NCI-H526 (cell line): ENCODE data around the gene ADAT1.
"Not testable (repeated sequence)": the region's sequence is repeated elsewhere in the genome, so short reads cannot be mapped to it uniquely, and the experiment has no call there.

Experiments
- DNase-seq, 2 experiments: peaks; one replicate each; lab custom pipeline; 2025; lab: John Stamatoyannopoulos, UW

Gene ADAT1

DNA sequence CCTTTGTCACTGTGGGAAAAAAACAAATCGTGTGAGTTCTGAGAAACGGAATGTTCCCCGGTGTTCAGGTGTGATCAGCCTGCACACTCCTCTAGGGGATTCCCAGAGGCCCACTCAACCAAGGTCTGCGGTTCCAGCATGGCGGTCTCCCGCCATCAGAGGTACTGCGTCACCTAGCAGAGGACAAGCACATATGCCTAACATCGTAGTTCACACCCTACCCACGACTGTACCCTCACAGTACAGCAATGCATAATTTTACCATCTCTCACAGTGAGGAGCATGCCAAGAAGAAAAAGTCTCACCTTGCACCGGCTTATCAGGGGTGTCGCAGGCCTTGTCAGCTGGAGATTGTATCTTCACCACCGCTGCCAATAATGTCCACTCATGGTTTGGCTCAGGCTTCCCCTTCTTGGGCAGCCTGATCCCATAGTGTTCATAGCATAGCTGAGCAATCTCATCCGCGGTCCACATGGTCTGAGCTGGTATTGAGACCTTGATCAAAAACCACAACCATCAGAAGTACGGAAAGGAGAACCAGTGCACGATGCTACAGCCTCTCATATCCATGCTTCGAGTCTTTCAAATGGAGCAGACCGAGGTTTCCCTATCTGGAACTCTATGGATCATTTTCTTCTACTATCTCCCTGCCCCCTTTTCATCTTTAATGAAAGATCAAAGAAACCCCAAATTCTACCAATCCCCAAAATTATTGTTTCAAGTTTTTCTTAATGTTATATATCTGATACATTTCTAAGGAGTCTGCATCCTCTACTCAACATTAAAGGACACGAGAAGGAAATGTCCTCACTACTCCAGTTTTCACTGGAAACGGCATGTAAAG, 2.5 kb downstream of the ADAT1 start:
- no peak for DNase-seq

DNA sequence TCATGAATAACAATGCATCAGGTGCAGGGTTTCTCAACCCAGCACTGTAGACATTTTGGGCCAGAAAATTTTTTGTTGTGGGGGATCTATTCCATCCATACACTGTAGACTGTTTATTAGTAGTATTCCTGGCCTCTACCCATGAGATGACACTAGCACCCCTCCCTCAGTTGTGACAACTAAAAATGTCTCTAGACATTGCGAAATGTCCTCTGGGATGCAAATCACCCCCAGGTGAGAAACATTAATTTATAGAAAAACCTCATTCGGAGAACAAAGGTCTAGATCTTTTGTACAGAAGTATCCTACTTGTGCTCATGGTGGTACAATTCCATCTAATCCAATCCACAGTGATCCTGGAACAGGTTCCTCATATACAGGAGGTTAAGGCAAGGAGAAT, 4.3 kb downstream of the ADAT1 start:
- no peak for DNase-seq

DNA sequence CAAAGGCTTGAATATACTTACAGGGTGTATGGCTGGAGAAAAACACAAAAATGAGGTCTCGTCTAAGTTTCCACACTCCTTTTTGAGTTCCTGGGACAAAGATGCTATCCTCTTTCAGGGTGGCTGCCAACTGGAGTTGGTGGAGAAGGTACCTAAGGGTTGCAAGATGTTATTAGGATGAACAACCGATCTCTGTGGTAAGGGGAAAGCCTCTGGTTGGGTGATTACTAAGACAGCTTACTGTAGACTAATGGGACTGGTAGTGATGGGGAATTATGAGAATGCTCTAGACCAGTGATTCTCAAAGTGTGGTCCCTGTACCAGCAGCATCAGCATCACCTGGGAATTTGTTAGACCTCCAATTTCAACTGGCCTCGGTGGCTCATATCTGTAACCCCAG, 6.0 kb downstream of the ADAT1 start:
- DNase-seq, result no peak

DNA sequence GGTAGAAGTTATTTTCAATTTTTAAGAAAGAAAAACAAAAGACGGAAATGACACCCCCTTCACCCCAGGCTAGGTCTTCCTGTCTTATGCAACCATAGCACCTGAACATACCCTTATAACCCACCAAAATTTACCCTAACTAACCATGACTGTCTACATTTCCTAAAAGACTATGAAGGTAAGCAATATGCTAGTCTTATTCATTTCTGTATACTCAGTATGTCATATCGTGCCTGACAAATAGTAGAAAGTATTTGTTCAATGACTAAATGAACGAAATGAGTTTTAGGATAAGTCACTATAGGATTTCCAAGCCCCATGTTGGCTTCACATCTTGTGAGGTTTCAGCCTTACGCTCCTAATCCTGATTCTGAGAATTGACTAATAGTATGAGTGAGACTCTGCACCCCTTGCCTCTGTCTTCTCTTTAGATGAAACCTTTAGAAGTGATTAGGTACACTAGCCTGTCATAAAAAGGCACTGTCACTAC, 6.5 kb downstream of the ADAT1 start:
- DNase-seq, result no peak

DNA sequence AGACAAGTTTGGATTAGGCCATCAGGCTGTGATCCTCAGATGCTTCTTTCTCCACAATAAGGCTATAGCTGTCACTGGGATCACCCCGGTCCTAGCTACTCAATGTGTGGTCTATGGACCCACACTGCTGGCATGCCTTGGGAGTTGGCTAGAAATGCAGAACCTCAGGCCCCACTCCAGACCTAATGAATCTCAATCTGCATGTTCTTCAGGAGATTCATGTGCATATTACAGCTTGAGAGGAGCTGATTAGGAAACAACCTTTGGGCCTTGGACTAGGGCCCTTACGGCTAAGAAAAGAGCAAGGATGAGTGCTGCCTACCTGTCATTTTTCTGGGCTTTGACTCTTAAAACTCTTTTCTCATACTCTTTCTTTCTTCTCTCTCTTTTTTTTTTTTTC, 7.5 kb downstream of the ADAT1 start:
- DNase-seq, result no peak

DNA sequence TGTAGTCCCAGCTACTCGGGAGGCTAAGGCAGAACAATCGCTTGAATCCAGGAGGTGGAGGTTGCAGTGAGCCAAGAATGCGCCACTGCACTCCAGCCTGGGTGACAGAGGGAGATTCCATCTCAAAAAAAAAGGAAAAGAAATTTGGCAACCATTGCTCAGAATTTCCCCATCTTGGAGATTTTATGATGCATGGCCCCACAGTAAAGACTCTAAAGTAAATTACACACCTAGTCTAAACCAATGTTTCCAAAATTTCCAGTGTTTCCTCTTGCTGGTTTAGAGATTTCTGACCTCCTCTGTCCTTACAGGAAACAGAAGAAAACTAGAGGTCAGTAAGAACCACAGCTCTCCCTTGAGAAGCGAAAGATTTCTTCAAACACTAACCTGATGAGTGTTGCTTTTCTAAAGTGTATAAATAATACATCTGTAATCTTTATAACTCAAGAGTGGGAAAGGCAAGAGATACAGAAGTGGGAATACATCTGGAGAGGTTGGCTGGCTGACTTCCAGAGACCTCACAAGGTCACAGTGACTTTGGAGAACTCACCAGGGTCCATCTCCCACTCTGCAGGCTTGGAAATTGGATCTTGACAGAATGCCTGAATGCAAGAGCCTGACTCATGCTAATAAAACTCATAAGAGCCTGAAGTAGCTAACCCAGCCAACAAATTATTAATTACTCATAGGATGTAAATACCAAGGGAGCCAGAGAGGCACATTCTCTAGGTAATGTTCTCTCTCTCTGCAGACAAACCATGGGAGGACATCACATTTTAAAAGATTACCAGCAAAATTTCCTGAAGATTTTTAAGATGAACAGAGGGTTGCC, 8.8 kb downstream of the ADAT1 start:
- no peak for DNase-seq

DNA sequence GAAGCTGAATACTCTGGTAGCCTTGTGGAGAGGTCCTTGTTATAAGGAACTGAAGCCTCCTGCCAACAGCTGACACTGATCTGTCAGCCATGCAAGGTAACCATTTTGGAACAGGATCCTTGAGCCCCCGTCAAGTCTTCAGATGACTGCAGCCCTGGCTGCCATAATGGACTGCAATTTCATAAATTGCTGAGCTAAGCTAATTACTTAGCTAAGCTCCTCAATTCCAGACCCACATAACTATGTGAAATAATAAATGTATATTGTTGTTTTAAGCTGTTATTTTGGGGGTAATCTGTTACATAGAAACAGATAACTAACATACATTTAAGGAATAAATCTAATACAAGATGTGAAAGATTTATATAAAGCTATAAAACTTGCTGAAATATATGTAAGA, 16.6 kb downstream of the ADAT1 start:
- DNase-seq, result no peak

DNA sequence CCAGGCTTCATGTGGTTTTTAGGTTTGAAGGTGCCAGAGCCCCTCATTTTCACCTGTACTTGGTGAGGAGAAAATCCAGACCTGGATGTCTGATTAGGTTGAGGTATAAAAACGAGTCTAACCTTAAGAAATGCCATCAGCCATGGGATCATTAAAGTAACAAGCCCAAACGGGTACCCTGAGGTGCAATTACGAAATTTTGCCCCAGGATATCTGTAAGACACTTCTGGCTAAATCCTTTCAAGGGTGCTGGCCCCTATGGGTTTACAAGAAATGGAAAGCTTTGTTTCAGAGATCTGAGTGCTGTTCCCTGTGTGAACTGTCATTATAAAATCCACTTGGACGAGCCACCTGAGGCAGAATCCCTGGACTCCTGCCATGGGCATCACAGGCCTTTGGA, 19.8 kb downstream of the ADAT1 start:
- DNase-seq, result no peak

DNA sequence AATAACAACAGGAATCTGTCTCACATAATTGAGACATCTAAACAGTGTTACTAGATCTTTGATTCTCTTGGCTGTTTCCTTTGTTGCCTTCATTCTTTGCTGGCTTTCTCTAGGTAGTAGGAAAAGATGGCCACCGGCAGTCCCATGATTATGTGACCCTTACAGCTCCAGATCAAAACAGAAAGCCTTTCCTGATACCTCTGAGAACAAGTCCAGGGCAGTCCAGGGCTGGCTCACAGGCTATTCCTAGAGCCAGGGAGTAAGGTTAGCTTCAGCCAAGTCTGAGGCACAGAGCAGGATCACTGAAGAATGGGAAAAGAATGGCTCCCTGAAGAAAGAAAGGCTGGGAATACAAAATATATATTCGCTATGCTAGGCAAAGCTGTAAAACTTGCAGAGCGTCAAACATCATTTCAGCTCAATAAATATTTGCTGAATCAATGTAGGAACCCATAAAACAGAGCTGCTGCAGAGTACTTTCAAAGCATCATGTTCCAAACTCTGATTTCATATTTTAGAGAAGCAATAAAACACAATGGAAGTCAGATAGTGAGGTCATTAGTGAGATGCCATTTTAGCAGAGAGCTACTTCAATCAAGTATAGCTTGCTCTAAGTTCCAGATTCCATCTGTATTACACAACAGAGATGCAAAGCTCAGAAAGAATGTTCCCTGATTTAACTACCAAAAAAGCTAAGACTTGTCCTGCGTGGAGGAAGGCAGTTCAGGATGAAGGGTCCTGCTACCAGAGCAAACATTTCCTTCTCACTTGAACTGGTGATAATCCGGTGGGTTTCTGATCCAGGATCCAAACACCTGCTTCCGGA, 23.4 kb downstream of the ADAT1 start:
- DNase-seq, result no peak

DNA sequence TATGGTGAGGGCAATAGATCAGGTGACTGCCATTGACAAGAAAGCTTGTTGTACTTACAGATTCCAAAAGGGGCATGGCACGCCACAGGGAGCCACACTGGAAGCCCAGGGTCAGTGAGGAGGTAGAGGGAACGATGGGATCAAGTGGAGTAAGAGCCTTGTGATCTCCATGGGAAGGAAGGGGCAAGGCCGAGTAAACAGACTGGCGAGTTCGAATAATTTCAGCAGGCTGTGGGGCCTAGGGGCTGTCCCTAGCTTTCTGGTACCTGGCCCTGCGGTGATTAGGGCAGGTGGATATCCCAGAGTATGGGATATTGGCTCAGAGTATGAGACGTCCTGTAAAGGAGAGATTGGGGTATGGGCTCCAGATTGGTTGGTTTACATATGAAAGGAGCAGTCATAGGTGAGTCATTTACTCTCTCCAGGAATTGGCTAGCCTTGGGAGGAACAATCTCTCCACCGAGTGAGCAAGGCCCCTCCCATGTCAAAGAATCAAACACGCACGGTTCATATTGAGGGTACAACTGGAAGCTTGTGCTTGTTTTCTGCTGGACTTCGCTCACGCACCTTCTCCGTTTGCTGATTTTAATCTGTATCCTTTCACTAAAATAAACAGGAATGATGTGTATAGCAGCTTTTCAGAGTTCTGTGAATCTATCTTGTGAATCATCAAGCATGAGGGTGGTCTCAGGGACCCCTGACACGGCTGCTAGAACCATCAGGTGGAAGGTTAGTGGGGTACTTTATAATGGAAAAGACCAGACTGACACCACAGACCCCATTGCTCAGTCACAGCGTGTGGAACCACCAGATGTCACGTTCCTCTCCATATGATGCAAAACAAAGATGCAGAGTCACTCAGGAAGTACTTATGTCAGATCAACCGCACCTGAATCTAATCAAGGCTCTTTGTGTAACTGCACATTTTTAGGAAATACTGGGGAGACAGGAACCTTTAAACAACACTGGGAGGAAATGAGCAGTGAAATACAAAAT, 29.0 kb downstream of the ADAT1 start:
- DNase-seq, result no peak

DNA sequence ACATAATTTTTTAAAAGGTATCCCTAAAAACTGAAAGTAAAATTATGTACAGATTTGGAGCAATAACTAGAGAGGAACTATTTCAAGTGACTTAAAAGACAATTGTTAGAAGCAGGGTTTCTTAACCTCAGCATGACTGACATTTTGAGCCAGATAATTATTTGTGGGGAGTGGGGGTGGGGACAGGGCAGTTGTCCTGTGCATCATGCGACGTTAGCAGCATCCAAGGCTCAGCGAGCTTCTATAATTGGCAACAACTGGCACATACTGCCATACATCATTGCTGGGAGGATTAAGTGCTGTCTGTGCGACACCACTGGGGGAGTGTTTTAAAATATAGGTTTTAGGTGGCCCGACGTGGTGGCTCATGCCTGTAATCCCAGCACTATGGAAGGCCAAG, 29.8 kb downstream of the ADAT1 start:
- no peak for DNase-seq

DNA sequence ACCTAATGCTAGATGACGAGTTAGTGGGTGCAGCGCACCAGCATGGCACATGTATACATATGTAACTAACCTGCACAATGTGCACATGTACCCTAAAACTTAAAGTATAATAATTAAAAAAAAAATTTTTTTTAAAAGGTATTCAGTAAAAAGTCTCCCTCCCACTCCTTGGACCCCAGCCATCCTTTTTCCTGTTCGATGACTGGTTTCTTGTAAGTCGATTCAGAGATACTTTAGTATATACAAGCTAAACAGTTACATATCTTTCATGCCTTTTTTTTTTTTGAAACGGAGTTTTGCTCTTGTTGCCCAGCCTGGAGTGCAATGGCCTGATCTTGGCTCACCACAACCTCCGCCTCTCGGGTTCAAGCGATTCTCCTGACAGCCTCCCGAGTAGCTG, 31.2 kb downstream of the ADAT1 start:
- not testable (repeated sequence) for DNase-seq

DNA sequence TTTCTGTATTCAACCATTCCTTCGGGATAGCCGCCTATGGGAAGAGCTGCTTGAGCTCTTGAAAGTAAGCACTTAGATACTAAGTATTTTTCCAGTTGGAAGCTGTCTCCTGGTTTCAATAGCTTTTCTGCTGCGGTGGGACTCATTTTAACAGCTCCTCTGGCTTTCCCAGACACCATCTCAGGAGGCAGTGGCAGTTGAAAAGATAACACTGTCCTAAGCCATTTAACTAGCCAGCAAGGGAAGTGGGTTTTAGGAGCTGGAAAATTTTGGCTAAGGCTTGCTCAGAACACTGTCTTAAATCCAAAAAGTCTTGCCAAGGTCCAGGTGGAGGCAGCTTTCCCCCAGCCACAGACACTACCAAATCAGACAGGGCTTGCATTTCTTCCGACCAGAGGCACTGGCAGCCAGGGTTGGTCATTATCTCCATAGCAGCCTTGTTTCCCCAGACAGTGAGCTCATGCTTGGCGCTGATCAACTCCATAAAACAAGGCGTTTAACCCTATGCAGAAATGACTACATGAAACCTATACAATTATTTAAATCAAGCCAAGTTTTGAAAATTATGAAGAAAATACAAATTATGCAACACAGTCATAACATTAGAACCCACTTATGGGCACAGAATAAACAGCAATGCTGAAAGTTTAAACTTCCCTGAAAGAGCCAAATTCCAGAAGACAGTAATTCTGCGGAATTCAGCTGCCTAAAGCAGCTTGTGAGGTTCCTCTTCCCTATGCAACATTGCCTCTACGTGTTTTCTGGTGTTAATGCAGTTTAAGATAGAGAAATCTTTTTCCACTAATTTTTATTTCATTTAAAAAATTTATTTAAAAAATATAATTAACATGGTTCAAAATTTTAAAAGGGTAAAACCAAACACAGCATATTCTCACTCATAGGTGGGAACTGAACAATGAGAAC, 31.9 kb downstream of the ADAT1 start:
- DNase-seq, result no peak

DNA sequence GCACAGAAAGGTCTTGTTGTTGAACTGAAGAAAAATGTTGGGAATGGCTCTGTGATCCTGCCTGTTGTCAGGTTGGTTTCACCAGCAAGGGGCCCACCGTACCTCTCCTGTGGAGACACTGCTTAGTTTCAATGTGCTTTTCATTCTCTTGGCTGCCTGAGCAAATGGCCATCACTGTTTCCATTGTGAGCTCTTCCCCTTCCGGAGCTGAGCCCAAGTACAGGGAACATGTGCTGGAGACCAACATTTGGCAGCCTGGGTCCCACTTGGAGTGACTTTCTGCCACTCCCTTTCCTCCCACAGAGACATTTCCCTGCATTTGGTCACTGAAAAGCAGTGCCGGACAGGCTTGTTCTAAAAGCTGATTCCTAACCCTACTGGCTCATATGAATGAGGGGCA, 33.8 kb downstream of the ADAT1 start:
- DNase-seq, result no peak

DNA sequence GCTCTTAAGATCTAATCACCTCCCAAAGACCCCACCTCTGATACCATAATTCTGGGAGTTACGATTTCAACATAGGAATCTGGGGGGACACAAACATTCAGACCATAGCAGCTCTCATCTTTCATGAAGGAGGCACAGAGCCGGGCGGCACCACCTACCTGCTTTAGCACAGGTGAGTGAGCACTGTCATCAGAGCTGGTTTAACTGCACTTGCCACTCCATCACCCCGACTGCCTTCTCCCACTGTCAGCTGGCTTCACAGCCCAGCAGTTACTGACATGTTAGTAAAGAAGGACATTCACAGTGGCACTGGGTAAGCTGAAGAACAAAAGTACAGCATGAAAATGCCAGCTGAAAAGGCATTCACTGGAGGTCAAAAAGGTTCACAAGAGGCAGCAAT, 34.4 kb downstream of the ADAT1 start:
- no peak for DNase-seq

DNA sequence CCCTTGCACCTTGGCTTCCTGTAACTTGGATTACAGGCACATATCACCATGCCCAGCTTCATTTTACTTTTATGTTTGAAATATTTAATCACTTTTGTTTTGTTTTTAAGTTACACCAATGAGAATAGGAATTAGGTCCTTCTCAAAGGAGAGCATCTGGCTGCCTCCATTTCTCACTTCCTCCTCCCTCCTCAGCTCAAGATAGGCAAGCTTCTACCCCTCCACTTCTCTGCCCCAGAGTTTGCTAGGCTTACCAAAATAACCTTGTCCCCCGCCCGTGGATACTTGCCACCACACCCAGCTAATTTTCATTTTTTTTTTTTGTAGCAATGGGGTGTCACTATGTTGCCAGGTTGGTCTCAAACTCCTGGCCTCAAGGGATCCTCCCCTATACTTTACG, 39.0 kb downstream of the ADAT1 start:
- DNase-seq, result no peak

DNA sequence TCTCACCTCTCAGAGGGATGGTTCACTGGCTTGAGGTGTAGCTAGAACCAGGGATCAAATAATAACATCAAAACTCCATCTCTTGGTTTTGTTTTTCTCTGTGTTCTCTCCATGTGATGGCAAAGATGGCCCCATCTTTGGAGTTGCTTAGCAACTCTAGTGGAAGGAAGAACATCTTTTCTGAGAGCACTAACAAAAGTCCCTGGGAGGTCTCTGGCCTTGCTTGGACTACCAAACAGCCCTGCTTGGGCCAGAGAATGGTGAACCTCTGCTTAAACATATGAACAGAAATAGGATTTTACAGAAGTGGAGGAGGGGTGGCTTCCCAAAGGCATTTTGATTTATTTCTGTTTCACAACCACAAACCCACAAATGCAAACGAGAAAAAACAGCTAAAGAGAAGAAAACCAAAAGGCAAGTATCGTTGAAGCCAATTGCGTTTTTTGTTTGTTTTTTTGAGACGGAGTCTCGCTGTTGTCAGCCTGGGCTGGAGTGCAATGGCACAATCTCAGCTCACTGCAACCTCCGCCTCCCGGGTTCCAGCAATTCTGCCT, 43.7 kb downstream of the ADAT1 start:
- DNase-seq, result no peak

DNA sequence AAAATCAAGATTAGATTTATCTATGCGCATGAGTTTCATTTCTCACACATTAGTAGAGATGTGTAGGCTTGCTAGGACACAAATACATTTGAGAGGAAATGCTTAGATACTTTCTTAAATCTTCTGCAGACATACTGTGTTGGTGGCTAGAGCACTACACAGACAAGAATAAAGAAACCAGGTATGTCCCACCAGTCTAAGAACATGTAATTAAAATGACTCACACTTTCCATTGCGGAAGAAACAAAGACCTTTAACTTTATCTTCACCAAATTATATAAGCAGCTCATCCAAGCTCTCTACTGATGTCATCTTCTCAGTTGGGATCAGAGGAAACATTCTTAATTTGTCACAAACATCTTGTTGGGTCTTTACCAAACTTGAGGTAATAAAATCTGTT, 44.4 kb downstream of the ADAT1 start:
- DNase-seq, result no peak

DNA sequence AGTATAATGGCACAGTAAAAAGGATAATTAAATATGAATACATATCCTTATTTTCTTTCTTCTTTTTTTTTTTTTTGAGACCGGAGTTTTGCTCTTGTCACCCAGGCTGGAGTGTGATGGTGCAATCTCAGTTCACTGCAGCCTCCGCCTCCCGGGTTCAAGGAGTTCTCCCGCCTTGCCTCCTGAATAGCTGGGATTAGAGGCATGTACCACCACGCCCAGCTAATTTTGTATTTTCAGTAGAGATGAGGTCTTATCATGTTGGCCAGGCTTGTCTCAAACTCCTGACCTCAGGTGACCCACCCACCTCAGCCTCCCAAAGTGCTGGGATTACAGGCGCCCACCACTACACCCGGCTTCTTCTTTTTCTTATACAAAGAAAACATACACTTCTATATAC, 44.9 kb downstream of the ADAT1 start:
- DNase-seq, result no peak

DNA sequence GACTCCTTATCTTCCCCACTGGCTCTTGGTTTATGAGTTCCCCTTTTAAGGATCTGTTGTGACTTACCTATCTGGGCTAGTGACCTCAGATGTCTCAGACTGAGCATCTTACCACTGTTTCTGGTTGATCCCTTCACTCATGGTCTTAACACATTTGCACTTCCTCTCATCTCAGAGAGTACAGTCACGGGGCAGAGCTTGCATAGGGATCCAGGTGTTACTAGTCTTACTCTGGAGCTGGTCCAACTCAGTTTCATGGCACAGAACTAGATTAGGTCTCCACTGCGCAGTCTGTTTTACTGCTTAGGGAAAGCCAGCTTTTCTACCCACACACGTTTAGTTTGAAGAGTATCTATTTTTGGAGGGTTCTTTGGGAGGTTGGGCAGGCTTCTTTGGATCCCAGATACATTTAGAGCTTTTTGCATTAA, 46.7 kb downstream of the ADAT1 start:
- no peak for DNase-seq
